Measurements from ENCODE around the gene MUC5AC.
"Not testable (repeated sequence)": the region's sequence is repeated elsewhere in the genome, so short reads cannot be mapped to it uniquely, and the experiment has no call there.

MUC5AC gene

GRCh38 chr11:1241706-1242105 is 84.0 kb downstream of the MUC5AC start:
- DNase-seq, result no peak

GRCh38 chr11:1242289-1242688 is 84.5 kb downstream of the MUC5AC start:
- no peak for DNase-seq

DNA sequence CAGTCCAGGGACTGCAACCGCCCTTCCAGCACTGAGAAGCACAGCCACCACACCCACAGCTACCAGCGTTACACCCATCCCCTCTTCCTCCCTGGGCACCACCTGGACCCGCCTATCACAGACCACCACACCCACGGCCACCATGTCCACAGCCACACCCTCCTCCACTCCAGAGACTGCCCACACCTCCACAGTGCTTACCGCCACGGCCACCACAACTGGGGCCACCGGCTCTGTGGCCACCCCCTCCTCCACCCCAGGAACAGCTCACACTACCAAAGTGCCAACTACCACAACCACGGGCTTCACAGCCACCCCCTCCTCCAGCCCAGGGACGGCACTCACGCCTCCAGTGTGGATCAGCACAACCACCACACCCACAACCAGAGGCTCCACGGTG is 85.0 kb downstream of the MUC5AC start:
- DNase-seq, result not testable (repeated sequence)

DNA sequence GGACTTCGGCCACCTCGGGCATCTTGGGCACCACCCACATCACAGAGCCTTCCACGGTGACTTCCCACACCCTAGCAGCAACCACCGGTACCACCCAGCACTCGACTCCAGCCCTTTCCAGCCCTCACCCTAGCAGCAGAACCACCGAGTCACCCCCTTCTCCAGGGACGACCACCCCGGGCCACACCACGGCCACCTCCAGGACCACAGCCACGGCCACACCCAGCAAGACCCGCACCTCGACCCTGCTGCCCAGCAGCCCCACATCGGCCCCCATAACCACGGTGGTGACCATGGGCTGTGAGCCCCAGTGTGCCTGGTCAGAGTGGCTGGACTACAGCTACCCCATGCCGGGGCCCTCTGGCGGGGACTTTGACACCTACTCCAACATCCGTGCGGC is 85.8 kb downstream of the MUC5AC start:
- DNase-seq, result not testable (repeated sequence)

GRCh38 chr11:1244557-1244956 is 86.8 kb downstream of the MUC5AC start:
- DNase-seq, result not testable (repeated sequence)

- DNase-seq, result not testable (repeated sequence)
Measured at GRCh38 chr11:1245717-1246116, 88.0 kb downstream of the MUC5AC start.

GRCh38 chr11:1246301-1246700 is 88.5 kb downstream of the MUC5AC start:
- DNase-seq, result not testable (repeated sequence)

DNA sequence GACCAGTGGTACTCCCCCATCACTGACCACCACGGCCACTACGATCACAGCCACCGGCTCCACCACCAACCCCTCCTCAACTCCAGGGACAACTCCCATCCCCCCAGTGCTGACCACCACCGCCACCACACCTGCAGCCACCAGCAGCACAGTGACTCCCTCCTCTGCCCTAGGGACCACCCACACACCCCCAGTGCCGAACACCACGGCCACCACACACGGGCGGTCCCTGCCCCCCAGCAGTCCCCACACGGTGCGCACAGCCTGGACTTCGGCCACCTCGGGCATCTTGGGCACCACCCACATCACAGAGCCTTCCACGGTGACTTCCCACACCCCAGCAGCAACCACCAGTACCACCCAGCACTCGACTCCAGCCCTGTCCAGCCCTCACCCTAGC is 89.3 kb downstream of the MUC5AC start:
- not testable (repeated sequence) for DNase-seq

GRCh38 chr11:1248951-1249350 is 91.2 kb downstream of the MUC5AC start:
- not testable (repeated sequence) for DNase-seq

GRCh38 chr11:1250411-1250810 is 92.7 kb downstream of the MUC5AC start:
- not testable (repeated sequence) for DNase-seq
